ENCODE data around the gene KNG1.

Gene KNG1

GRCh38 chr3:186789554-186790260 lies 72.5 kb downstream of the KNG1 start:
- TF ChIP-seq ZNF384 (IDR thresholded peaks at IDR 0.05) (no peak), NFRKB (IDR thresholded peaks at IDR 0.05) (no peak), ELF4 (IDR thresholded peaks at IDR 0.05) (no peak), SUZ12 (IDR thresholded peaks at IDR 0.05) (no peak), CTBP1 (IDR thresholded peaks at IDR 0.05; ENCODE audit: borderline replicate concordance) (no peak), L3MBTL2 (conservative IDR thresholded peaks at IDR 0.05) (no peak), ARNT (IDR thresholded peaks at IDR 0.05) (no peak), FOXA1 (IDR thresholded peaks at IDR 0.05) (no peak), SP1 (IDR thresholded peaks at IDR 0.05) (no peak), LEF1 (IDR thresholded peaks at IDR 0.05; ENCODE audit: borderline replicate concordance) (no peak), BHLHE40 (IDR thresholded peaks at IDR 0.05; ENCODE audit: borderline replicate concordance) (no peak)
- CTCF ChIA-PET = no interaction called here
- POLR2A ChIA-PET = interaction anchor here (1.4 kb wide), 1 partner anchor 16 kb away, joined by 7 read pairs; the partner anchor contains the start of gene RFC4
- no peak for DNase-seq (ENCODE audit: extremely low spot score)

GRCh38 chr3:186790261-186790981 lies 73.3 kb downstream of the KNG1 start:
- no peak for TF ChIP-seq BHLHE40 (IDR thresholded peaks at IDR 0.05; ENCODE audit: borderline replicate concordance)
- no peak for DNase-seq (ENCODE audit: extremely low spot score)
- ChIA-PET POLR2A (interaction anchor here (1.4 kb wide), 1 partner anchor 15 kb away, joined by 7 read pairs; the partner anchor contains the start of gene RFC4), CTCF (no interaction called here)
